Measurements from ENCODE around the gene MED15.
A peak's percentile ranks its signal among the peaks of the same experiment; 100 is the strongest.

Gene MED15

GRCh38 chr22:20514658-20515406, 7.4 kb downstream of the MED15 start:
- TF ChIP-seq CTCF (IDR thresholded peaks at IDR 0.05): no peak
- Histone ChIP-seq H3K4me3 (no peak overlapping the region), H3K27ac (peak overlapping the region in 1 of 2 donors; percentile 25)
- DNase-seq (ENCODE audit: low spot score): no peak

GRCh38 chr22:20516399-20516798, 9.0 kb downstream of the MED15 start:
- DNase-seq (ENCODE audit: low spot score): no peak
- TF ChIP-seq CTCF (IDR thresholded peaks at IDR 0.05): no peak
- Histone ChIP-seq H3K4me3 (no peak overlapping the region), H3K27ac (no peak overlapping the region)

GRCh38 chr22:20517422-20517821, 10.0 kb downstream of the MED15 start:
- TF ChIP-seq CTCF (IDR thresholded peaks at IDR 0.05): no peak
- Histone ChIP-seq H3K27ac (peak overlapping the region in 1 of 2 donors; percentile 4), H3K4me3 (no peak overlapping the region)
- no peak for DNase-seq (ENCODE audit: low spot score)

- Histone ChIP-seq H3K4me3 (no peak overlapping the region), H3K27ac (no peak overlapping the region)
- TF ChIP-seq CTCF (IDR thresholded peaks at IDR 0.05): no peak
- no peak for DNase-seq (ENCODE audit: low spot score)
Observed at GRCh38 chr22:20517841-20518592, 10.6 kb downstream of the MED15 start.

- Histone ChIP-seq H3K4me3 (no peak overlapping the region), H3K27ac (no peak overlapping the region)
- no peak for DNase-seq (ENCODE audit: low spot score)
- no peak for TF ChIP-seq CTCF (IDR thresholded peaks at IDR 0.05)
Observed at GRCh38 chr22:20519558-20519957, 12.1 kb downstream of the MED15 start.

- Histone ChIP-seq H3K4me3 (no peak overlapping the region), H3K27ac (peak overlapping the region in 1 of 2 donors; percentile 28)
- no peak for TF ChIP-seq CTCF (IDR thresholded peaks at IDR 0.05)
- DNase-seq (ENCODE audit: low spot score): no peak
Observed at GRCh38 chr22:20520093-20520511, 12.7 kb downstream of the MED15 start.
